ENCODE results near the gene ZMAT5.

The ZMAT5 gene

DNA sequence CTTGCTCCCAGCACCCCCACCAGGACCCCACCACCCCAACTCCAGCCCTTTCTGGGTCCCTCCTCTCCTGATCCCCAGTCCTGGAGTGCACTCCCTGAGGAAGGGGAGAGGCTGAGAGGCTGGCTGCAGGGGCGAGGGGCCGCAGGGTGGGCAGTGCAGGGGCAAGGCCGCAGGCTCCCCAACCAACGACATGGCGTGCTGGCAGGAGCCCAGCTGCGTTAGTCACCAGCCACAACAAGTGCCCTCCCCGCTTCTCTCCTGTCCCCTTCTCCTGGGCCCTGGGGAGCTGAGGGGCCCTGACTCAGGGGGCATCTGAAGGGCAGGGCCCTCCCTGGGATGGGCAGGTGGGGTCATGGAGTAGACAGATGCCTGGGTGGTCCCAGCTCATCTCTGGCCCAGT is 44.7 kb downstream of the ZMAT5 start:
- TF ChIP-seq, protein P1, sequence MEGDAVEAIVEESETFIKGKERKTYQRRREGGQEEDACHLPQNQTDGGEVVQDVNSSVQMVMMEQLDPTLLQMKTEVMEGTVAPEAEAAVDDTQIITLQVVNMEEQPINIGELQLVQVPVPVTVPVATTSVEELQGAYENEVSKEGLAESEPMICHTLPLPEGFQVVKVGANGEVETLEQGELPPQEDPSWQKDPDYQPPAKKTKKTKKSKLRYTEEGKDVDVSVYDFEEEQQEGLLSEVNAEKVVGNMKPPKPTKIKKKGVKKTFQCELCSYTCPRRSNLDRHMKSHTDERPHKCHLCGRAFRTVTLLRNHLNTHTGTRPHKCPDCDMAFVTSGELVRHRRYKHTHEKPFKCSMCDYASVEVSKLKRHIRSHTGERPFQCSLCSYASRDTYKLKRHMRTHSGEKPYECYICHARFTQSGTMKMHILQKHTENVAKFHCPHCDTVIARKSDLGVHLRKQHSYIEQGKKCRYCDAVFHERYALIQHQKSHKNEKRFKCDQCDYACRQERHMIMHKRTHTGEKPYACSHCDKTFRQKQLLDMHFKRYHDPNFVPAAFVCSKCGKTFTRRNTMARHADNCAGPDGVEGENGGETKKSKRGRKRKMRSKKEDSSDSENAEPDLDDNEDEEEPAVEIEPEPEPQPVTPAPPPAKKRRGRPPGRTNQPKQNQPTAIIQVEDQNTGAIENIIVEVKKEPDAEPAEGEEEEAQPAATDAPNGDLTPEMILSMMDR (IDR thresholded peaks at IDR 0.05; ENCODE audit: control extremely low read depth, extremely low read depth, low read depth, missing control alignments), result no peak
- ChIA-PET POLR2A (no interaction called here), CTCF (no interaction called here)
- DNase-seq (ENCODE audit: extremely low spot score), result no peak

GRCh38 chr22:29720811-29721323 is 45.9 kb downstream of the ZMAT5 start:
- TF ChIP-seq, protein P1 (IDR thresholded peaks at IDR 0.05; ENCODE audit: control extremely low read depth, extremely low read depth, low read depth, missing control alignments), result no peak
- ChIA-PET POLR2A (no interaction called here), CTCF (no interaction called here)
- DNase-seq (ENCODE audit: extremely low spot score), result no peak

DNA sequence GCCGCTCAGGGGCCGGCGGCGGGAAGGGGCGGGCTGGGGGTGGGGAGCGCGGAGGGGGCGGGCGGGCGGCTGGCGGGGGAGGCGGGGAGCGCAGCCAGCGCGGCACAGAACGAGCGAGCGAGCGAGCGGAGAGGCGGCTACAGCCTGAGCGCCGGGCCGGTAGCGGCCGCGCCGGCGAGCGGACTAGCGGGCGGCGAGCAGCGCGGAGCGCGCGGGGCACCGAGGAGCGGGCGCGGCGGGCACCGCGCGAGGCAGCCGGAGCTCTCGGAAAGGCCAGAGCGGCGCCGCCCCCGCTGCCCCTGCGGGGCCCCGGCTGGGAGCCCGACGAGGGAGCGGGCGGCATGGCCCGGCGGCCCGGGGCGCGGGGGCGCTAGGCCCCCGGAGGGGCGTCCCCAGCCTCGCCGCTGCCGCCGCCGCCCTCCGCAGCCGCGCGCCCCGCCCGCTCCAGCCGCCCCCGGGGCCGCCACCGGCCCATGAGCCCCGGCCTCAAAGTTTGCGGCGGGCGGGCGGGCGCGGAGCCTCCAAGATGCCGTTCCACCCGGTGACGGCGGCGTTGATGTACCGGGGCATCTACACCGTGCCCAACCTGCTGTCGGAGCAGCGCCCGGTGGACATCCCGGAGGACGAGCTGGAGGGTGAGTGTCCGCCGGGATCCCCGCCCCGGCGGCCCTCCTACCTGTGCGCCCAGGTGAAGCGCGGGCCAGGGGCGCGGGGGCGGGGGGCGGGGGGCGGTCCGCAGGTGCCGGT is 46.7 kb downstream of the ZMAT5 start, which contains the start of gene CABP7:
Gene CABP7 (plus strand): TSS at position 105 of the 747 bp plus-strand sequence. CDS start 422 bp downstream, at position 527.
- CTCF ChIA-PET, result no interaction called here
- DNase-seq (ENCODE audit: extremely low spot score), result no peak
- TF ChIP-seq, protein P1 (IDR thresholded peaks at IDR 0.05; ENCODE audit: control extremely low read depth, extremely low read depth, low read depth, missing control alignments), result no peak
- POLR2A ChIA-PET, result no interaction called here

DNA sequence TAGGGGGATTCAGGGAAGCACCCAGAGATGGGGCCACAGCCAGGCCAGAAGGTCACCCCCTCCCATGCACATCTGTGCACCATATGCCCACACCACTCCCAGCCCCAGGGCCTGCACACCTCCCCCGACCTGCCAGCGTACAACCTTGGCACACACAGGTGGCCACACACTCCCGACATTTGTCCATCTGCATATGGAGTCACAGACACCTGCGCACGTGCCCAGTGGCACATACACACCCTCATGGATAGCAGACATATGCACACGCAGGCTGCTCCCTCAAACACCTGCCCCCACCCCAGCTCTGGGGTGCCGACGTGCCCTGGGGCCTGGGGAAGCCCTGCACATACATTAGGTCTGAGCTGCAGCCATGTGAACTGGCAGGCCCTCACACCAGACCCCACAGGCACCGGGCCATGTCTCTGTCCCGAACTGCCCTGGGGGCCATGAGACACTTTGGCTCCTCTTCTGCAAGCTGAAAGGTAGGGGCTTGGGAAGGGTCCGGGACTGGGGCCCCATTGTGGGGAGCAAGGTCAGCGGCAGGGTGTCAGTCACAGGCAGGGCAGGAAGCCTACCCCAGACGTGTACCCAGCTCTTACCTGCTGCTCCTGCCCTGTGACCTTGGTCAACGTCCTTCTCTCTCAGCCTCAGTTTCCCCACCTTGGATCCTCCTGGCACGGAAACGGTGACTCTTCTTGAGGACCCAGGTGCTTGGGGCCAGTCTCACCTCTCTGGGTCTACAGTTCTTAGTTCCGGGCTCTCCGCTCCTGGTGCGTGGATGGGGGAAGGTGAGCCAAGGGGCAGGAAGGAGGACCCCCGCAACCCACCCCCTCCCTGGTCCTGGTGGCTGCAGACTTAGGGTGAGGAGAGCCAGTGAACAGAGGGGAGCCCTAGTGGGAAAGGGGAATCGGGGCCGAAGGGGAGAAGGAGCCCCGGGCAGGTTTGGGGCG is 47.6 kb downstream of the ZMAT5 start:
- TF ChIP-seq, protein P1 (IDR thresholded peaks at IDR 0.05; ENCODE audit: control extremely low read depth, extremely low read depth, low read depth, missing control alignments), result no peak
- POLR2A ChIA-PET, result no interaction called here
- CTCF ChIA-PET, result interaction anchor here (0.9 kb wide), 1 partner anchor 11 kb away, joined by 5 read pairs; no protein-coding TSS in a partner anchor
- no peak for DNase-seq (ENCODE audit: extremely low spot score)

DNA sequence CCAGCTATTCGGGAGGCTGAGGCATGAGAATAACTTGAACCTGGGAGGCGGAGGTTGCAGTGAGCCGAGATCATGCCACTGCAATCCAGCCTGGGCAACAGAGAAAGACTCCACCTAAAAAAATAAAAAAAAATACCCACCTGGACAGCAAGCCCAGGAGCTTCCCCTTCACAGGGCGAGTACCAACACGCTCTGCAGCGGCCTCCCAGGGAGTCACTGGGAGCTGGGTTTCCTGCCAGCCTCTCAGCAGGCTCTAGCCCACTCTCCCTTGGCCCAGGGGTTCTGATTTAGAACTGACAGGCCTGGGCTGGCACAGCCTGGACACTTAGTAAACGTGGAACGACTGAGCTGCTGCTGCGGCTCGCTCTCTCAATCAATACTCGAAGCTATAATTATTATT is 49.0 kb downstream of the ZMAT5 start:
- DNase-seq (ENCODE audit: extremely low spot score), result no peak
- POLR2A ChIA-PET, result no interaction called here

More for the DNA sequence above, 49.0 kb downstream of the ZMAT5 start:
- TF ChIP-seq, protein P1 (IDR thresholded peaks at IDR 0.05; ENCODE audit: control extremely low read depth, extremely low read depth, low read depth, missing control alignments), result no peak
- CTCF ChIA-PET, result interaction anchor here (0.6 to 1.4 kb wide), 3 partner anchors 10 to 287 kb away, joined by 3 to 5 read pairs (median 3); no protein-coding TSS in a partner anchor
